GM12872 (cell line): ENCODE data around the gene NEMP2.

Source experiments
- TF ChIP-seq, protein P1 (sequence below): IDR thresholded peaks from 3 replicates; pipeline ENCODE4 v1.5.1; 2011; ENCODE audit warnings: low read depth, mild to moderate bottlenecking, low read length, moderate library complexity; ENCODE audit not compliant: insufficient read depth

The NEMP2 gene

DNA sequence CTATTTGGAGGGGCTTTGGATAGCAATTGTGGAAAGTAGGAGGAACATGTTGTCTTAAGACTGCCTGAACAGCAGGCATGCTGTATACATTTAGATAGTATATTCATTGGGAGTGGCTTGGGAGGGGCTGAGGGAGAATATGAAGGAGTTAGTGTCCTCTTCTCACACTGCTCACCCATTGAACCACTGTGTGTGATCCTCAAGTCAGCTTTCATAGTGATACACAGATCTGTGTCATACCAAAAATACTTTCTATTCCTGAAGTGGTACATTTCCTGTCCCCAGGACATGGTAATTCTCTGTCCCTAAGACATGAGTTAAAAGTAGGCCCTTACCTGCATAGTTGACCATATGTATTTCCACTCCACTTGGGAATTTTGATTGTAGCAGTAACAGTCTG lies 9.6 kb downstream of the NEMP2 start:
- TF ChIP-seq, protein P1, sequence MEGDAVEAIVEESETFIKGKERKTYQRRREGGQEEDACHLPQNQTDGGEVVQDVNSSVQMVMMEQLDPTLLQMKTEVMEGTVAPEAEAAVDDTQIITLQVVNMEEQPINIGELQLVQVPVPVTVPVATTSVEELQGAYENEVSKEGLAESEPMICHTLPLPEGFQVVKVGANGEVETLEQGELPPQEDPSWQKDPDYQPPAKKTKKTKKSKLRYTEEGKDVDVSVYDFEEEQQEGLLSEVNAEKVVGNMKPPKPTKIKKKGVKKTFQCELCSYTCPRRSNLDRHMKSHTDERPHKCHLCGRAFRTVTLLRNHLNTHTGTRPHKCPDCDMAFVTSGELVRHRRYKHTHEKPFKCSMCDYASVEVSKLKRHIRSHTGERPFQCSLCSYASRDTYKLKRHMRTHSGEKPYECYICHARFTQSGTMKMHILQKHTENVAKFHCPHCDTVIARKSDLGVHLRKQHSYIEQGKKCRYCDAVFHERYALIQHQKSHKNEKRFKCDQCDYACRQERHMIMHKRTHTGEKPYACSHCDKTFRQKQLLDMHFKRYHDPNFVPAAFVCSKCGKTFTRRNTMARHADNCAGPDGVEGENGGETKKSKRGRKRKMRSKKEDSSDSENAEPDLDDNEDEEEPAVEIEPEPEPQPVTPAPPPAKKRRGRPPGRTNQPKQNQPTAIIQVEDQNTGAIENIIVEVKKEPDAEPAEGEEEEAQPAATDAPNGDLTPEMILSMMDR: no peak

DNA sequence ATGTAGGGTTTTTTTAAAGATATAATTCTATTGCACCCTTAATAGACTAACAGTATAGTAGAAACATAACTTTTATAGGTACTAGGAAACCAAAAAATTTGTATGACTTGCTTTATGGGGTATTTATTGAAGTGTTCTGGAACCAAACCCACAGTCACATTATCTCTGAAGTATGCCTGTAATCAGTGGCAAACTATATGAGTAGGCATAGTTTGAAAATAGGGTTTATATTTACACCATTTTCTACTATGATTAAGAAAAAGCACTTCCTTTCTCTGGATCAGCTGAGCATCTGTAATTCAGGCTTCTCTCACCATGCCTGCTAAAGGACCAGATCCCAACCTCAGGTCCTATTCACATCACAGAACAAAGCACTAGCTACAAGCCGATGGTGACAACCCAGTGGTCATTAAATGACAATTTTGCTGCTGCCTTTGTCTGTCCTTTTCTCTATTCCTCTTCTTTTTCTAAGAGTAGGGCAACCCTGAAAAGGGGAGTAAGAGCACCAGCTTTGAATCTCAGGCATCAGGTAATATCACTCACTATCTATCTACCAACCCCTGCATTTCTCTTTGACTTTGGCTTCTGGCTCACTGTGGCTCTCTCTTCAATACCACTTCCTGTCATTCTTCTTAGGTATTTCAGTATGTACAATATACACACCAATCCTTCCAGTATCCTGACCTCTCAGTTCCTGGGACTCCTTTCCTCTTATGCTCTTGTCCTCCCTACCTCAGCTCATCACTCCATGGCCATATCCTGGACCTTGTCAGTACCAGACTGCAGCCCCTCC lies 14.4 kb downstream of the NEMP2 start:
- TF ChIP-seq, protein P1: no peak

DNA sequence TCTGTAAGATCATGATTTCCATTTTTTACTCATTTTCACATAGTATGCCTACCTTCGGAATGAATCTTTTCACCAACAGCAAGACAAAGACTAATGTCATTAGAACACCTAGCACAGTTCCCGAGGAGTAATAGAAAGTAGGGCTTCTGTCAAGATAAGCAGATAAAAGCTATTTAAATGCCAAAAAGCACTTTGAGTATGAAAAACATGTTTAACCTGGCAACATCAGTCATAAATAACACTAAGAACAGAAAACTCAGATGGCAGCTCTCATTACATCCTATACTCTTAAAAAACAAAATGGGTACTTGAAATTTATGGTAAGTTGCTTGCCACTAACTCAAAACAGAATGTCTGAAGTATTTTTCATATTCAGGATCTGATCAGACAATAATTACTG lies 17.1 kb downstream of the NEMP2 start:
- TF ChIP-seq, protein P1: no peak

DNA sequence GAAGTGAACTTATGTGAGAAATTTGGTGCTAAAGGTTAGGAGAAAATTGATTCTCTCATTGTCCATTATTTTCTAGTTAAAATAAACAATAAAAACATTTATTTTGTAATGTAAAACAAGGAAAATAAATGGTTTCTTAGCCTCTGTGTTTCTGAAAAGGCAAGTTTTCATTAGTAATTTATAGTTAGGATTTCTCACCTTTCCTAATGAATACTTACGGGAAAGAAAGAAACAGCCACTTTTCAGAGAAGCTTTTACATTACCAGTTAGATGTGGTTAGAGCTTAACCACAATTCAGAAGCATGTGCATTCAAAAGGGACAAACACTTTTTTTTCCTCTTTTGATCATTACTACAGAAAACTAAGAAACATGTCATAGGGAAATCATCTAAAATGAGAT lies 18.8 kb downstream of the NEMP2 start:
- TF ChIP-seq, protein P1: no peak

DNA sequence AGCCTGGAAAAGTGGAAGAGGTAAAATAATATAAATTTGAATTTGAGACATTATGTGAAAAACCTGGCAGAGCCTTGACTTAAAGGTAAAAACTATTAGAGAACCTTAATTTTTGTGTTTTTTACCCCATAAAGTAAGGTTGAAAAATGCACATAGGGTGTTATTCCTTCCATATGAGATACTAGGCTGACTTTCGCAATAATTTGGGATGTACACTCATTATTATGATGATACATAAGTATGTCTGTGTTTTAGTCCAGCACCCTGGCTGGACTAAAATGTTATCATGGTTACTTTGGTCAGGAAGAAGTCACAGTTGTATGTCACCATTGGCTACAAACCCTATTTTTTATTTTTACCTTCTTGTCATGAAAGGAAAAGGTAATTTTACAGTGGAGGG lies 19.8 kb downstream of the NEMP2 start:
- TF ChIP-seq, protein P1: no peak

DNA sequence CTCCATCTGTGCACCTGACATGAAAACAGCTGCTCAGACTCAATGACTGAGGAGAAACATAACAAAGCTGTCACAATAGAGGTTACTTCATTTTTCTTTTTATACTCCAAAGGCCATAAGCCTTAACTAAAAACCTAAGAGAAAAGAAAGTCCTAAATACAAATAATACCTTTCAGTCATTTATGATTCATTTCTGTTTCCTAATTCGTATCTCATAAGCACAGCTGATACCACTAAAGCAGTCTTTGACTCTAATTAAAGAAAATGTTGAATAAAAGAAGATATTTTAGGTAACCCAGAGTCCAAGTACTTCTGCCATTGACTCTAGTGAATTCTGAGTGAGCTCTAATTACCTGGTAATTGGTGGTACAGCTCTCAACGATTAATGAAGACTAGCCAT lies 20.6 kb downstream of the NEMP2 start:
- TF ChIP-seq, protein P1: no peak

DNA sequence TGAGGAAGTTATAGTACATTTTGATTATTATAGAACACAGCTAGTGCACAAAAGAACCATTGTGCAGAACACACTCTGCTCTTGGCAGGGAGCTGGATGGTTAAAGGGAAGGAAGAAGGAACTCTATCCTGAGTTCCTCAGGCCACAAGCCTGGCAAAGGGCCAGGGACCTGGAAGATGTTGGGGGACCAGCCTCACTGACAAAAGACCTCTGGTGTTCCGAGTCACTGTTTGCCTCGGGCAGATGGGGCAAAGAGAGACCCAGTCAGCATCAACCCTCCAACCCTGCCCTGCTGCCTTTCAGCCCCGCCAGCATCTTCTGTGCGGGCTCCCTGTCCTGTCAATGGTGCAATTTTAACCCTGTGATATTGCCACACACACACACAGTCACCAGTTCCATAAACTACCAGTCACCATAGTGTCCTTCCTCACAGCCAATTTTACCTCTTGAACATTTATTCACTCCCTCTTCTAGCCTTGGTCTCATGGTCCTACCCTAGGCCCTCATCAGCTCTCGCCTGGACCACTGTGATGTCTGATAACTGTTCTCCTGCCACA lies 21.9 kb downstream of the NEMP2 start:
- TF ChIP-seq, protein P1: no peak
